Upper lobe of right lung (tissue), 1 donor: ENCODE data around the gene INO80. TPM values are rescaled to one million over a fixed set of nuclear protein-coding genes. Genes with fewer than 3 reads are reported as not detected.

Experiments
- ATAC-seq: fragments of 200-7000 bp; cut with Tn5 transposase; one replicate; pipeline ENCODE4 v1.9.1; 2020; ENCODE audit warnings: mild to moderate bottlenecking, moderate library complexity
- DNase-seq: peaks from one replicate; pipeline ENCODE4 v3.0.0-alpha.2; 2020
- H3K27ac ChIP-seq: fragments of 200-600 bp; one replicate; pipeline ENCODE4 v1.8.0; 2022
- H3K27me3 ChIP-seq: fragments of 200-600 bp; one replicate; pipeline ENCODE4 v1.8.0; 2022; ENCODE audit warnings: mild to moderate bottlenecking
- H3K36me3 ChIP-seq: fragments of 200-600 bp; one replicate; pipeline ENCODE4 v1.8.0; 2022
- H3K4me1 ChIP-seq: fragments of 200-600 bp; one replicate; pipeline ENCODE4 v1.8.0; 2022
- H3K4me3 ChIP-seq: fragments of 200-600 bp; one replicate; pipeline ENCODE4 v1.8.0; 2022; ENCODE audit warnings: mild to moderate bottlenecking
- H3K9me3 ChIP-seq: fragments of 200-600 bp; one replicate; pipeline ENCODE4 v1.8.0; 2022
- CTCF ChIP-seq: fragments of 200-600 bp; IDR thresholded peaks from one replicate; pipeline ENCODE4 v1.8.0; 2022; ENCODE audit warnings: antibody characterized with exemption
- intact Hi-C: fragments of 100-400 bp; cut with DNase I; formaldehyde crosslinking; loops from one replicate; pipeline ENCODE4 v1.11.0; 2022
- total RNA-seq: library from RNA; stranded (reverse); fragmentation: NEBNext Ultra II Directional; extraction: Animal tissue kit (Norgen Biotek cat#: 25700); gene quantifications from one replicate; pipeline ENCODE4 v1.2.1, GENCODE V29; 2021
- donor health status: DM: no; HTN: yes; CAD: no; lungs with severe emphysema.

The INO80 gene
- total RNA-seq, 1 donor from 2014 or later, result 35.6 TPM

GRCh38 chr15:40936234-40936708 is 179.8 kb downstream of the INO80 start:
- Histone ChIP-seq H3K9me3 (no peaks in the 10 kb centered on the region), H3K27me3 (peaks cover 10% of the 10 kb centered on the region), H3K36me3 (no peaks in the 10 kb centered on the region), H3K4me1 (peaks cover 26% of the 10 kb centered on the region), H3K27ac (no peak overlapping the region), H3K4me3 (peak overlapping the region; percentile 63)
- TF ChIP-seq CTCF, result no peak
- intact Hi-C loops, result no loop called here
- DNase-seq (no peak), ATAC-seq (no peak)

- no peaks in the 10 kb centered on the region for H3K9me3 ChIP-seq
- H3K27ac ChIP-seq, result no peak overlapping the region
- H3K4me3 ChIP-seq, result peak overlapping the region; percentile 63
- intact Hi-C loops, result no loop called here
- no peak for TF ChIP-seq CTCF
- H3K36me3 ChIP-seq, result no peaks in the 10 kb centered on the region
- H3K4me1 ChIP-seq, result peaks cover 33% of the 10 kb centered on the region
- H3K27me3 ChIP-seq, result peaks cover 21% of the 10 kb centered on the region
- no peak for DNase-seq
- ATAC-seq, result no peak
Observed at GRCh38 chr15:40934457-40934856, 181.6 kb downstream of the INO80 start.

GRCh38 chr15:40933517-40933902 is 182.6 kb downstream of the INO80 start:
- Histone ChIP-seq H3K4me3 (peak overlapping the region; percentile 63), H3K27me3 (peaks cover 24% of the 10 kb centered on the region), H3K36me3 (no peaks in the 10 kb centered on the region), H3K4me1 (peaks cover 41% of the 10 kb centered on the region), H3K9me3 (no peaks in the 10 kb centered on the region), H3K27ac (no peak overlapping the region)
- intact Hi-C loops, result no loop called here
- DNase-seq (no peak), ATAC-seq (no peak)
- no peak for TF ChIP-seq CTCF

GRCh38 chr15:40932649-40933516 is 183.2 kb downstream of the INO80 start:
- no peak for TF ChIP-seq CTCF
- H3K36me3 ChIP-seq, result no peaks in the 10 kb centered on the region
- intact Hi-C loops, result no loop called here
- H3K27me3 ChIP-seq, result peaks cover 30% of the 10 kb centered on the region
- peak overlapping the region; percentile 63 for H3K4me3 ChIP-seq
- ATAC-seq (peak; percentile 23), DNase-seq (no peak)
- no peaks in the 10 kb centered on the region for H3K9me3 ChIP-seq
- H3K4me1 ChIP-seq, result peaks cover 43% of the 10 kb centered on the region
- no peak overlapping the region for H3K27ac ChIP-seq

- H3K27me3 ChIP-seq, result peaks cover 37% of the 10 kb centered on the region
Observed at GRCh38 chr15:40932156-40932555, 183.9 kb downstream of the INO80 start.

More at GRCh38 chr15:40932156-40932555, 183.9 kb downstream of the INO80 start:
- intact Hi-C loops, result no loop called here
- DNase-seq (no peak), ATAC-seq (peak; percentile 2)
- no peak for TF ChIP-seq CTCF
- no peaks in the 10 kb centered on the region for H3K9me3 ChIP-seq
- no peaks in the 10 kb centered on the region for H3K36me3 ChIP-seq
- H3K27ac ChIP-seq, result peak overlapping the region; percentile 47
- peaks cover 49% of the 10 kb centered on the region for H3K4me1 ChIP-seq
- H3K4me3 ChIP-seq, result peak overlapping the region; percentile 63
